Gastroesophageal sphincter (tissue), 3 donors: ENCODE measurements around the gene PODNL1.

ENCODE experiments used
- CTCF ChIP-seq, 4 experiments: fragments of 200-600 bp in 2 of 4; fragments of 450-650 bp in 2 of 4; sonication (generic) in 1 of 4; IDR thresholded peaks; one replicate each; pipeline ENCODE4 v1.5.1; 2017 to 2019; ENCODE audit warnings: antibody characterized with exemption in 4 of 4, mild to moderate bottlenecking in 2 of 4, moderate library complexity in 2 of 4
- POLR2A ChIP-seq, 2 donors: fragments of 450-650 bp; IDR thresholded peaks; one replicate each; pipeline ENCODE4 v1.6.1; 2017; ENCODE audit warnings: antibody characterized with exemption in 2 of 2, mild to moderate bottlenecking in 2 of 2, moderate library complexity in 1 of 2

- TF ChIP-seq CTCF (IDR thresholded peaks at IDR 0.05) (no peak), POLR2A (IDR thresholded peaks at IDR 0.05) (no peak)
Measured at GRCh38 chr19:13881692-13882418, 56.4 kb downstream of the PODNL1 start.
